Measurements from ENCODE around the gene GNG12. TPM values are rescaled to one million over a fixed set of nuclear protein-coding genes. Genes with fewer than 3 reads are reported as not detected.

The GNG12 gene
- total and polyA plus RNA-seq, 8 donors, result 21.7 to 189 (median 59.6) TPM

- Histone ChIP-seq H3K27ac (peak overlapping the region; percentile 7 to 74 (median 61)), H3K9me3 (no peaks in the 10 kb centered on the region), H3K36me3 (no peaks in the 10 kb centered on the region), H3K4me1 (peaks cover 16 to 91% (median 58%) of the 10 kb centered on the region in 4 donors), H3K4me3 (no peak overlapping the region), H3K27me3 (no peaks in the 10 kb centered on the region)
- intact Hi-C loops (cut with DNase I; ENCODE audit: low total_unique reads), result no loop called here
- 65 to 87% (median 72%) methylated on average over 7 of the region's 7 CpGs for WGBS, 5 donors
- no peak for TF ChIP-seq EP300 (IDR thresholded peaks at IDR 0.05)
- no peak for TF ChIP-seq CTCF (IDR thresholded peaks at IDR 0.05)
- peak in 1 of 2 donors; percentile 56 for DNase-seq
Observed at GRCh38 chr1:67816095-67816475, 17.2 kb downstream of the GNG12 start.

GRCh38 chr1:67815303-67816094 lies 17.8 kb downstream of the GNG12 start:
- H3K9me3 ChIP-seq, result no peaks in the 10 kb centered on the region
- H3K4me1 ChIP-seq, result peaks cover 16 to 91% (median 56%) of the 10 kb centered on the region in 4 donors
- peak; percentile 57 to 75 for DNase-seq
- H3K36me3 ChIP-seq, result no peaks in the 10 kb centered on the region
- WGBS, 5 donors, result 68 to 80% (median 75%) methylated on average over 17 of the region's 17 CpGs
- TF ChIP-seq POLR2AphosphoS5 (IDR thresholded peaks at IDR 0.05), result no peak
- no peak for TF ChIP-seq CTCF (IDR thresholded peaks at IDR 0.05)
- no peak for TF ChIP-seq POLR2A (IDR thresholded peaks at IDR 0.05)
- no peak for TF ChIP-seq EP300 (IDR thresholded peaks at IDR 0.05)
- H3K4me3 ChIP-seq, result no peak overlapping the region
- H3K27me3 ChIP-seq, result no peaks in the 10 kb centered on the region
- H3K27ac ChIP-seq, result peak overlapping the region; percentile 7 to 74 (median 61)
- intact Hi-C loops (cut with DNase I; ENCODE audit: low total_unique reads), result no loop called here

- TF ChIP-seq POLR2A (IDR thresholded peaks at IDR 0.05) (no peak), POLR2AphosphoS5 (IDR thresholded peaks at IDR 0.05) (no peak), CTCF (IDR thresholded peaks at IDR 0.05) (no peak)
- Histone ChIP-seq H3K4me3 (no peak overlapping the region), H3K36me3 (no peaks in the 10 kb centered on the region), H3K4me1 (peaks cover 16 to 79% (median 51%) of the 10 kb centered on the region in 4 donors), H3K27me3 (no peaks in the 10 kb centered on the region), H3K27ac (peak overlapping the region in 4 of 5 donors; percentile 52 to 74 (median 66)), H3K9me3 (no peaks in the 10 kb centered on the region)
- intact Hi-C loops (cut with DNase I; ENCODE audit: low total_unique reads), result no loop called here
- WGBS, 5 donors, result 21 to 26% (median 24%) methylated on average over 3 of the region's 3 CpGs
- no peak for DNase-seq
Observed at GRCh38 chr1:67814121-67814772, 19.0 kb downstream of the GNG12 start.

GRCh38 chr1:67812226-67812625 lies 21.0 kb downstream of the GNG12 start:
- Histone ChIP-seq H3K4me1 (peaks cover 16 to 65% (median 40%) of the 10 kb centered on the region in 4 donors), H3K27ac (no peak overlapping the region)
- intact Hi-C loops (cut with DNase I; ENCODE audit: low total_unique reads), result no loop called here

More at GRCh38 chr1:67812226-67812625, 21.0 kb downstream of the GNG12 start:
- Histone ChIP-seq H3K27me3 (no peaks in the 10 kb centered on the region), H3K4me3 (no peak overlapping the region), H3K9me3 (no peaks in the 10 kb centered on the region), H3K36me3 (no peaks in the 10 kb centered on the region)
- no peak for DNase-seq
- TF ChIP-seq POLR2A (IDR thresholded peaks at IDR 0.05), result no peak
- TF ChIP-seq POLR2AphosphoS5 (IDR thresholded peaks at IDR 0.05), result no peak
- no peak for TF ChIP-seq EP300 (IDR thresholded peaks at IDR 0.05)
- TF ChIP-seq CTCF (IDR thresholded peaks at IDR 0.05), result no peak
- WGBS, 5 donors, result 61 to 79% (median 65%) methylated on average over 2 of the region's 2 CpGs

Data from stomach (tissue), 9 donors.